Stimulated activated CD8-positive, alpha-beta memory T cell treated with anti-CD3 and anti-CD28 coated beads, Interleukin-15, amount 100 ng/mL, for 4 hours (primary cell): Measurements from ENCODE around the gene ABTB1.

ENCODE experiments used
- DNase-seq, 2 donors: peaks; one replicate each; pipeline ENCODE4 v3.0.0-alpha.2; 2020; ENCODE audit warnings: low read depth in 2 of 2

Gene ABTB1

DNA sequence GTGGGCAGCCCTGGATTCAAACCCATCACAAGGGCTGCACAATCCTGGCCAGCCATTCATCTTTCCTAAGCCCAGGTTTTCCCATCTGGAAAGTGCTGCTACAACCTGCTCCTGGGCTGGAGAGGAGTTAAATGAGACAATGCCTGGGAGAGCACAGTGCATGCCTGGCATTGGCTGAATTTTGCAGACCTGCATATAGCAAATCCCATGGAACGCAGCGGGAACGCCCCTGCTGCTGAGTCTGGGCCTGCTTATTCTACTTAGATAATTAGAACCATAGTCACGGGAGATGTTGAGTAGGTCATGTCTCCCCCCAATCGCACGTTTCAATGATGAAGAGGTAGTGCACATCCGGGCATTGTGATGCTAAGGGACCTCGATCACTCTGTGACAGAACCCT lies 46.6 kb downstream of the ABTB1 start:
- no peak for DNase-seq

DNA sequence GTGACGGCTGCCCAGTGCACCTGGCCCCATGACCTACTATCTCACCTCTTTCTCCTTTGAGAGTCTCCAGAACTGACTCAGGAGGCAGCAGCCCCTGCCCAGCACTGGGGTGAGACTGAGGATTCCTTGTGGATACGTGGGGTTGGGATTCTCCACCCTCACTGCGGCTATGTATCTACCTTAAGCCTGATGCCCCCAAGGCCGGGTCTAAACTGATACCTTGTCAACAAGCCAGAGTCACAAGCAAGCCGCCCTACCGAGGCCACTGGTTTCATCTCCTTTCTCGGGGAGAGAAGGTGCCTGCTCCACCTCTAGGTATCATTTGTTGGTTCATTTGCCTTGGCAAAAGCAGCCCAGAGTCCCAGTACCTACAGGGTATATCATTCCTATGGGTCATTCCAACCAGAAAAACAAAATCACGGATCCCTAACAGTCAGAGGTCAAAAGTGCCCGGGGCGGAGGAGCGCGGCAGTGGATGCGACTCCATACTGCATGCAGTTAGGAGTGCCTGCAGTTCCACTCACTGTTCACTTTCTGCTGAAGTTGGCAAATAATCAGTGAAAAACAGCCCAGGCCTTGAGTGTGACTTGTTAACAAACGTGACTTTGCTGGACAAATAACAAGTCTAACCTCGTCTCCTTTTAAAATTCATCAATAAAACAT lies 47.5 kb downstream of the ABTB1 start:
- DNase-seq, result no peak

DNA sequence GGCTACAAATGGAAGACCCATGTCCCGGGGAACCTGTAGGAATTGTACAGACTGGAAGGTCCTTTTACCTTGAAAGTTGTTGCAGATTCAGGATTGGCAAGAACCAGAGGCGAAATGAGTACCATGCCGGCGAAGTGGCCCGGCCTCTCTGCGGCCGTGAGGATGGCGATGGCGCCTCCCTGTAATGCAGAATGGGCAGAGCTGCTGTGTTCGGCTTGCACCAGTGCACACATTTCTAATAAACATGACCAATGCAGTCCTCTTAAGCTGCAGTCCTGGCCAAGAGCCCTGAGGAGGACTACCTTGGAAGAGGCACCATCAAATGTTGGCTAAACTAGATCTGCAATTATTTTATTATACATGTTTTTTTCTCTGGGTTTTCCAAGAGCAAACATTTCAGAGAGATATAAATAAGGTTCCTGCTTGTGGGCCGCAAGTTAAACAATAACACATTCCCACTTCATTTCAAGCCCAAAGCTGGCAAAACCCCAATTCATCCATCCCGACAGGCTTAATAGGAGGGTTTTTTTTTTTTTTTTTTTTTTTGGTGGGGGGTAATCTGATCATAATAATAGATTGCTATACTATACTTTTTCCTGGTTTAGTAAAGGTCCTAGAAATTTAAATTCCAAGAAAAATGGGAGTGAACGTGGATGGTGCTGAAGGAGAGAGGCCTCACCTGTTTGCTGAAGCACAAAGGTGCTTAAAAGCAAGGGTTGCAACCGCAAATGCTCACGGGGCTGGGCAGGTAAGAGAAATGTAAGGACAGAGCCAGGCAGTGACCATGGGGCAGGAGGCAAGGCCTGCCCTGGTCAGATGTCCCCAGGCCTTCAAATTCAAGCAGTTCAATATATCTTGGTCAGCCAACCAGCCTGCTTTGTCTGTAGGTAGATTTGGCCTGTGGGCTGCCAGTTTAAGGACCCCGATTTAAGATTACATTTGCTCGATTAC lies 48.5 kb downstream of the ABTB1 start:
- DNase-seq, result no peak

DNA sequence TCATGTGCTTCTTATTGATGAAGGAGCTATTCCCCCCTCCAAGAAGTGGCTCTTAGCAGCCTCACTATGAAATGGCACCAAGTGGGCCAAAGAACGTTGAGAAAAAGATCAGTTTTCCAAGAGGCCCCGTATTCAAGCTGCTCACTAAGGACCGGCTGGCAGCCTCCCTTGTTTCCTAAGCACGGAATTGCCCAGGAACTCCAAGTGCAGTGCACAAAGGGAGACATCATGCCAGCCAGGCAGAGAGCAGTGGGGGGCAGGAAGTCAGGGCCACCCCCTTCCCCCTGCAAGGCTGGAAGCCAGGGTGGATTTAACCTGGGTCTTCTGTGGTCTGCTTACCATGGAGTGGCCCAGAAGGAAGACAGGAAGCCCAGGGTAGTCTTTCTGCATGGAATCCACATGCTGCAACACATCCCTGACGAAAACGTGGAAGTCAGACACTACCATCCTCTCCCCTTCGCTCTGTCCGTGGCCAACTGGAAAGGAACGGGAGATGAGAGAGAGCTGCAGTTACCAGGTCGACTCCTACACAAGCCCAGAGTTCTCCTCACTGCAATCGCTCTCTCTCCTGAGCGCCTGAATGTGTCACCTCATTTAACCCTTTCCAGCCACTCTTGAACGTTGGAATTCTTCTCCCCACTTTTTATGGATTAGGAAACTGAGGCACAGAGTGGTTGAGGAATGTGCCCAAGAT lies 49.5 kb downstream of the ABTB1 start:
- no peak for DNase-seq

DNA sequence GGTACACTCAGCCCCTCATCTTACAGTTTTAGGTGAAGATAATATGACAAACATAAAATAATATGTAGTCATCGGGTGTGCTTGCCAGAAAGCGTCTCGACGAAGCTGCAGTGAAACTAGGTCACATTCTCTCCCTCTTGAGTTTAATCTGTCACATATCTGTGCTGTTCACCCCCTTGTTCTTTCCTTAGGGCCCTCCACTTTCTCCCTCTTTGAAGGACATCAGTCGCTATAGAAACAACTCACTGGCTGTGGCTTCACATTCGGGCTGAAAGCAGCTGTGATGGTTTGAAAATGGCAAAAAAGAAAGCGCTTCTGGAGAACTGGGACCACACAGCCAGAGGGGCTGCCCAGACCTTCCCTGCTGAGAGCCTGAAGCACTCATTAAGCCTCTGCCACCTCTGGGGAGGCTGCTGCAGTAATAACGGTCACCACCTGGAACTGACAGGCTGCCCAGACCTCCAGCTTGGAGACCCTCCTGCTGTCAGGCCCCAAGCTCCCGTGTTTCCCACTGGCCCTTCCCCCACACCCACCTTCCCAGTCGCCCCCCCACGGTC lies 50.3 kb downstream of the ABTB1 start:
- DNase-seq, result no peak

DNA sequence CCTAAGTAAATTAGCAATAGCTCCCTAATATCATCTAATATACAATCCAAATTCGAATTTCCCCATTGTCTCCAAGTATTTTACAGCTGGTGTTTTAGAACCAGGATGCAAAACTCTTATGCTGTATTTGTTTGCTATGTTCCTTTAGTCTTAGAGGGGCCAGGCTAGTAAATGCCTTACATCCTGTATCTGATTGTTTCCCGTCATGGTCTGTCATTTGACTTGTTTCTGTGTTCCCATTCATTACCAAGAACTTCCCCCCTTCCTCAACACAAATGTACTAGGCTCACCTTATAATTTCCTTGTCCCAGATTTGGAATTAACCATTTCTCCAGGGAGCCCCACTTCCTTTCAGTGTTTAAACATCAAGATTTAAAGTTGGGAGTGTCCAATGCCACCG lies 54.1 kb downstream of the ABTB1 start:
- no peak for DNase-seq

DNA sequence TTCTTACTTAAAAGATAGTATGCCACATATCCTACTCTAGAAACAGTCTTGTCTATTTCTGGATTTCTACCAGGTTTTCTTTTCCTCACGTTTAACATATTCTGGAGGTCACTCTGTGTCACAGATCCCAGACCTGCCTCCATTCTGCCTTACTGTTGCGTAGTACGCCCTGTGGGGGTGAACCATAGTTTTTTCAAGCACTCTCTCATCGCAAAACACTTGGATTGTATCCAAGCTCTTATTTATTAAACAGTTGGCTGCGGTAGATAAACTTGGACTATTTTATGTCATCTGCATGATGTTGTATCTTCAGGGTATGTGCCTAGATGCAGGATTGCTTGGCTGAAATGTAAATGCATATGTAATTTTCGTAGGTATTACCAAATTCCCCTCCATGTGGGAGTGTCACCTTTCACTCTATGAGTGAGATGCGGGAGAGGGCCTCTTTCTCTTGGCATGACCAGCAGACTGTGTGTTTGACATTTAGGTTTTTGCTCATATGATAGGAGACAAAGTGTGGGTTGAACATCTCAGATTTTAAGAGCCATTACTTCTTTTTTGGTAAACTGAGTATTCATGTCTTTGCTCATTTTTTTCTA lies 55.8 kb downstream of the ABTB1 start:
- no peak for DNase-seq

DNA sequence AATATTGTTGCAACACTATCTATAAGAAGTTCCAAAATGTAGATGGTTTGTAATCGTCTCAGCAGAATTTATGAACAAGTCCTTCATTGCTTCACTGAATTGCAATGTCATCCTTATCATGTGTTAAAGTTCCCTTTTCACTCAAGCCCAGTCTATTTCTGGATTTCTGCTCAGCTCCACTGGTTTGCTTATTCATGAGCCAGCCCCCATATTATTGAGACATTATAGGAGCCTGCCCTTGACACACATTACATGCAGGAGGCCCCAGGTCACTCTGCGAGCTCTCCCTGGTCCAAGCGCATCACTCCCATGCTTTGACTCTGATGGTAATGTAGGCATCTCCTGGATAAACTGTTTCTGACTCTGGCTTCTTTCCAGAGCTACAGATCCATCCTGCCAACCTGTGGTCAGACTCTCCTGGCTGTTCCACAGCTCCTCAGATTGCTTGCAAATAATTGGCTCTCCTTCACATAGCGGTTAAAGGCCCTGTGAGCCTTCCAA lies 56.9 kb downstream of the ABTB1 start:
- no peak for DNase-seq

DNA sequence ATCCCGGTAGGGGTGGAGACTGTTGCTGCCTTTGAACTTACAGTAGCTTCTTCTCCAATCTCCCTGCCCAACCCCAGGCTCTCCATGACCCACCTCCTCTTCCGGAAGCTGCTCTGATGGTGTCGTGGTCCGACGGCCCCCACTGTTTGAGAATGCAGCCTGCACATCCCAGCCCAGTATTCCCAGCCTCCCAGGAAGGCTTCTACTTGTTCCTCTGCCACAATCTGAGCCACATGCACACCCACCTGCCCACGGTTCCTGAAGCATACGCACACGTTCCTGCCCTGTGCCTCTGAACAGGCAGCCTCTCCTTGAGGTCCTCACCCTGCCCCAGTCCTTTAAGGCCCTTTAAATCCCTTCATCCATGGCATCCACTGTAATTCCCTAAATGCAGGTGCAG lies 57.4 kb downstream of the ABTB1 start:
- DNase-seq, result no peak
